ENCODE measurements around the gene SH3TC1.

DNA sequence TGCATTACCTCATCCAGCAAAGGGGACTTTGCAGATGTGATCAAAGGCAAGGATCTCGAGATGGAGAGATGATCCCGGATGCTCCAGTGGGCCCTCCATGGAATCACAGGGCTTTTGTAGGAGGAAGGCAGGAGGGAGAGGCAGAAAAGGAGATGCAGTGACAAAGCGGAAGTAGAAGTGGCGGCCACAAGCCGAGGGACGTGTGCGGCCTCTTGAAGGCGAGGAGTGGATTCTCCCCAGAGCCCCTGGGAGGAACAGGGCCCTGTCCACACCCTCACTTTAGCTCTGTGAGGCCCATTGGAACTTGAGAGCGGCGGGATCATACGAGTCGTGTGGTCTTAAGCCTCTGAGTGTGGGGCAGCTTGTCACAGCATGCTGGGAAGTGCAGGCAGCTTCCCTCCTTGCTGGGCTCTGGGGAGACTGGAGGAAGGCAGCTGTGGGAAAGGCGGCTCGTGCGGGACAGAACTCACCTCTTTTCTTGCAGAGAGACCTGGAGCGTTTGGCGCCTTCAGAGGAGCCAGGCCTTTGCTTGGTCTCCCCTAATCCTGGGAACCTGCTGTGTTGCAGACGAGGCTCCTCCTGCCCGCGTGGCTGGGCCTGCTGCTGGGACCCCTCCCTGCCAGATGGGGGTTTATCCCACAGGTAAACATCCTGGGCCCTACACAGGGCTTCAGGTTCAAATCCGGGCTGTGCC is 10.2 kb downstream of the SH3TC1 start:
- TF ChIP-seq, protein P1, sequence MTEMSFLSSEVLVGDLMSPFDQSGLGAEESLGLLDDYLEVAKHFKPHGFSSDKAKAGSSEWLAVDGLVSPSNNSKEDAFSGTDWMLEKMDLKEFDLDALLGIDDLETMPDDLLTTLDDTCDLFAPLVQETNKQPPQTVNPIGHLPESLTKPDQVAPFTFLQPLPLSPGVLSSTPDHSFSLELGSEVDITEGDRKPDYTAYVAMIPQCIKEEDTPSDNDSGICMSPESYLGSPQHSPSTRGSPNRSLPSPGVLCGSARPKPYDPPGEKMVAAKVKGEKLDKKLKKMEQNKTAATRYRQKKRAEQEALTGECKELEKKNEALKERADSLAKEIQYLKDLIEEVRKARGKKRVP (CRISPR knock-in tag; IDR thresholded peaks at IDR 0.05): no peak
- TF ChIP-seq TARDBP (CRISPR knock-in tag; IDR thresholded peaks at IDR 0.05) (no peak), EP300 (IDR thresholded peaks at IDR 0.05; ENCODE audit: low read depth in 2 of 2, low read length in 2 of 2) (no peak), EP300 (CRISPR knock-in tag; IDR thresholded peaks at IDR 0.05; ENCODE audit: borderline replicate concordance) (no peak), HDAC6 (IDR thresholded peaks at IDR 0.05; ENCODE audit: low read depth, low read length) (no peak), POLR2A (IDR thresholded peaks at IDR 0.05; ENCODE audit: insufficient read depth in 1 of 2, low read depth in 2 of 2, low read length in 2 of 2) (no peak), ZBTB21 (CRISPR knock-in tag; IDR thresholded peaks at IDR 0.05) (no peak), FOXK2 (IDR thresholded peaks at IDR 0.05) (no peak), ZNF317 (CRISPR knock-in tag; IDR thresholded peaks at IDR 0.05) (no peak), ZBTB7A (CRISPR knock-in tag; IDR thresholded peaks at IDR 0.05) (no peak)
- TF ChIP-seq, protein P2, sequence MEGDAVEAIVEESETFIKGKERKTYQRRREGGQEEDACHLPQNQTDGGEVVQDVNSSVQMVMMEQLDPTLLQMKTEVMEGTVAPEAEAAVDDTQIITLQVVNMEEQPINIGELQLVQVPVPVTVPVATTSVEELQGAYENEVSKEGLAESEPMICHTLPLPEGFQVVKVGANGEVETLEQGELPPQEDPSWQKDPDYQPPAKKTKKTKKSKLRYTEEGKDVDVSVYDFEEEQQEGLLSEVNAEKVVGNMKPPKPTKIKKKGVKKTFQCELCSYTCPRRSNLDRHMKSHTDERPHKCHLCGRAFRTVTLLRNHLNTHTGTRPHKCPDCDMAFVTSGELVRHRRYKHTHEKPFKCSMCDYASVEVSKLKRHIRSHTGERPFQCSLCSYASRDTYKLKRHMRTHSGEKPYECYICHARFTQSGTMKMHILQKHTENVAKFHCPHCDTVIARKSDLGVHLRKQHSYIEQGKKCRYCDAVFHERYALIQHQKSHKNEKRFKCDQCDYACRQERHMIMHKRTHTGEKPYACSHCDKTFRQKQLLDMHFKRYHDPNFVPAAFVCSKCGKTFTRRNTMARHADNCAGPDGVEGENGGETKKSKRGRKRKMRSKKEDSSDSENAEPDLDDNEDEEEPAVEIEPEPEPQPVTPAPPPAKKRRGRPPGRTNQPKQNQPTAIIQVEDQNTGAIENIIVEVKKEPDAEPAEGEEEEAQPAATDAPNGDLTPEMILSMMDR (CRISPR knock-in tag; IDR thresholded peaks at IDR 0.05): no peak
- TF ChIP-seq, protein P3, sequence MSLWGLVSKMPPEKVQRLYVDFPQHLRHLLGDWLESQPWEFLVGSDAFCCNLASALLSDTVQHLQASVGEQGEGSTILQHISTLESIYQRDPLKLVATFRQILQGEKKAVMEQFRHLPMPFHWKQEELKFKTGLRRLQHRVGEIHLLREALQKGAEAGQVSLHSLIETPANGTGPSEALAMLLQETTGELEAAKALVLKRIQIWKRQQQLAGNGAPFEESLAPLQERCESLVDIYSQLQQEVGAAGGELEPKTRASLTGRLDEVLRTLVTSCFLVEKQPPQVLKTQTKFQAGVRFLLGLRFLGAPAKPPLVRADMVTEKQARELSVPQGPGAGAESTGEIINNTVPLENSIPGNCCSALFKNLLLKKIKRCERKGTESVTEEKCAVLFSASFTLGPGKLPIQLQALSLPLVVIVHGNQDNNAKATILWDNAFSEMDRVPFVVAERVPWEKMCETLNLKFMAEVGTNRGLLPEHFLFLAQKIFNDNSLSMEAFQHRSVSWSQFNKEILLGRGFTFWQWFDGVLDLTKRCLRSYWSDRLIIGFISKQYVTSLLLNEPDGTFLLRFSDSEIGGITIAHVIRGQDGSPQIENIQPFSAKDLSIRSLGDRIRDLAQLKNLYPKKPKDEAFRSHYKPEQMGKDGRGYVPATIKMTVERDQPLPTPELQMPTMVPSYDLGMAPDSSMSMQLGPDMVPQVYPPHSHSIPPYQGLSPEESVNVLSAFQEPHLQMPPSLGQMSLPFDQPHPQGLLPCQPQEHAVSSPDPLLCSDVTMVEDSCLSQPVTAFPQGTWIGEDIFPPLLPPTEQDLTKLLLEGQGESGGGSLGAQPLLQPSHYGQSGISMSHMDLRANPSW (CRISPR knock-in tag; IDR thresholded peaks at IDR 0.05; ENCODE audit: borderline replicate concordance): no peak
- TF ChIP-seq, protein P4, sequence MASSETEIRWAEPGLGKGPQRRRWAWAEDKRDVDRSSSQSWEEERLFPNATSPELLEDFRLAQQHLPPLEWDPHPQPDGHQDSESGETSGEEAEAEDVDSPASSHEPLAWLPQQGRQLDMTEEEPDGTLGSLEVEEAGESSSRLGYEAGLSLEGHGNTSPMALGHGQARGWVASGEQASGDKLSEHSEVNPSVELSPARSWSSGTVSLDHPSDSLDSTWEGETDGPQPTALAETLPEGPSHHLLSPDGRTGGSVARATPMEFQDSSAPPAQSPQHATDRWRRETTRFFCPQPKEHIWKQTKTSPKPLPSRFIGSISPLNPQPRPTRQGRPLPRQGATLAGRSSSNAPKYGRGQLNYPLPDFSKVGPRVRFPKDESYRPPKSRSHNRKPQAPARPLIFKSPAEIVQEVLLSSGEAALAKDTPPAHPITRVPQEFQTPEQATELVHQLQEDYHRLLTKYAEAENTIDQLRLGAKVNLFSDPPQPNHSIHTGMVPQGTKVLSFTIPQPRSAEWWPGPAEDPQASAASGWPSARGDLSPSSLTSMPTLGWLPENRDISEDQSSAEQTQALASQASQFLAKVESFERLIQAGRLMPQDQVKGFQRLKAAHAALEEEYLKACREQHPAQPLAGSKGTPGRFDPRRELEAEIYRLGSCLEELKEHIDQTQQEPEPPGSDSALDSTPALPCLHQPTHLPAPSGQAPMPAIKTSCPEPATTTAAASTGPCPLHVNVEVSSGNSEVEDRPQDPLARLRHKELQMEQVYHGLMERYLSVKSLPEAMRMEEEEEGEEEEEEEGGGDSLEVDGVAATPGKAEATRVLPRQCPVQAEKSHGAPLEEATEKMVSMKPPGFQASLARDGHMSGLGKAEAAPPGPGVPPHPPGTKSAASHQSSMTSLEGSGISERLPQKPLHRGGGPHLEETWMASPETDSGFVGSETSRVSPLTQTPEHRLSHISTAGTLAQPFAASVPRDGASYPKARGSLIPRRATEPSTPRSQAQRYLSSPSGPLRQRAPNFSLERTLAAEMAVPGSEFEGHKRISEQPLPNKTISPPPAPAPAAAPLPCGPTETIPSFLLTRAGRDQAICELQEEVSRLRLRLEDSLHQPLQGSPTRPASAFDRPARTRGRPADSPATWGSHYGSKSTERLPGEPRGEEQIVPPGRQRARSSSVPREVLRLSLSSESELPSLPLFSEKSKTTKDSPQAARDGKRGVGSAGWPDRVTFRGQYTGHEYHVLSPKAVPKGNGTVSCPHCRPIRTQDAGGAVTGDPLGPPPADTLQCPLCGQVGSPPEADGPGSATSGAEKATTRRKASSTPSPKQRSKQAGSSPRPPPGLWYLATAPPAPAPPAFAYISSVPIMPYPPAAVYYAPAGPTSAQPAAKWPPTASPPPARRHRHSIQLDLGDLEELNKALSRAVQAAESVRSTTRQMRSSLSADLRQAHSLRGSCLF (CRISPR knock-in tag; IDR thresholded peaks at IDR 0.05; ENCODE audit: borderline replicate concordance): no peak
- TF ChIP-seq, protein P5, sequence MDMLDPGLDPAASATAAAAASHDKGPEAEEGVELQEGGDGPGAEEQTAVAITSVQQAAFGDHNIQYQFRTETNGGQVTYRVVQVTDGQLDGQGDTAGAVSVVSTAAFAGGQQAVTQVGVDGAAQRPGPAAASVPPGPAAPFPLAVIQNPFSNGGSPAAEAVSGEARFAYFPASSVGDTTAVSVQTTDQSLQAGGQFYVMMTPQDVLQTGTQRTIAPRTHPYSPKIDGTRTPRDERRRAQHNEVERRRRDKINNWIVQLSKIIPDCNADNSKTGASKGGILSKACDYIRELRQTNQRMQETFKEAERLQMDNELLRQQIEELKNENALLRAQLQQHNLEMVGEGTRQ (IDR thresholded peaks at IDR 0.05; ENCODE audit: low read depth, low read length): no peak
- TF ChIP-seq, protein P5 (CRISPR knock-in tag; IDR thresholded peaks at IDR 0.05; ENCODE audit: borderline replicate concordance): no peak
- TF ChIP-seq, protein P6, sequence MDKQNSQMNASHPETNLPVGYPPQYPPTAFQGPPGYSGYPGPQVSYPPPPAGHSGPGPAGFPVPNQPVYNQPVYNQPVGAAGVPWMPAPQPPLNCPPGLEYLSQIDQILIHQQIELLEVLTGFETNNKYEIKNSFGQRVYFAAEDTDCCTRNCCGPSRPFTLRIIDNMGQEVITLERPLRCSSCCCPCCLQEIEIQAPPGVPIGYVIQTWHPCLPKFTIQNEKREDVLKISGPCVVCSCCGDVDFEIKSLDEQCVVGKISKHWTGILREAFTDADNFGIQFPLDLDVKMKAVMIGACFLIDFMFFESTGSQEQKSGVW (CRISPR knock-in tag; IDR thresholded peaks at IDR 0.05; ENCODE audit: borderline replicate concordance): no peak

Measured in HepG2 (cell line).